ENCODE results near the gene SH3BP4. TPM values are rescaled to one million over a fixed set of nuclear protein-coding genes. Genes with fewer than 3 reads are reported as not detected.

SH3BP4 gene
- total RNA-seq, 4 donors from 2014 or later = 29.3 to 63.0 (median 42.9) TPM

GRCh38 chr2:235066895-235067294 is 115.1 kb downstream of the SH3BP4 start:
- H3K9me3 ChIP-seq = no peaks in the 10 kb centered on the region
- no peaks in the 10 kb centered on the region for H3K27me3 ChIP-seq
- WGBS, 2 donors (ENCODE audit: low coverage in 1 of 2) = 74 to 77% methylated on average over 3 to 4 of the region's 4 CpGs
- H3K27ac ChIP-seq = no peak overlapping the region
- no peak for ATAC-seq
- no peaks in the 10 kb centered on the region for H3K36me3 ChIP-seq
- TF ChIP-seq POLR2A (IDR thresholded peaks at IDR 0.05) = no peak
- TF ChIP-seq, protein P1, sequence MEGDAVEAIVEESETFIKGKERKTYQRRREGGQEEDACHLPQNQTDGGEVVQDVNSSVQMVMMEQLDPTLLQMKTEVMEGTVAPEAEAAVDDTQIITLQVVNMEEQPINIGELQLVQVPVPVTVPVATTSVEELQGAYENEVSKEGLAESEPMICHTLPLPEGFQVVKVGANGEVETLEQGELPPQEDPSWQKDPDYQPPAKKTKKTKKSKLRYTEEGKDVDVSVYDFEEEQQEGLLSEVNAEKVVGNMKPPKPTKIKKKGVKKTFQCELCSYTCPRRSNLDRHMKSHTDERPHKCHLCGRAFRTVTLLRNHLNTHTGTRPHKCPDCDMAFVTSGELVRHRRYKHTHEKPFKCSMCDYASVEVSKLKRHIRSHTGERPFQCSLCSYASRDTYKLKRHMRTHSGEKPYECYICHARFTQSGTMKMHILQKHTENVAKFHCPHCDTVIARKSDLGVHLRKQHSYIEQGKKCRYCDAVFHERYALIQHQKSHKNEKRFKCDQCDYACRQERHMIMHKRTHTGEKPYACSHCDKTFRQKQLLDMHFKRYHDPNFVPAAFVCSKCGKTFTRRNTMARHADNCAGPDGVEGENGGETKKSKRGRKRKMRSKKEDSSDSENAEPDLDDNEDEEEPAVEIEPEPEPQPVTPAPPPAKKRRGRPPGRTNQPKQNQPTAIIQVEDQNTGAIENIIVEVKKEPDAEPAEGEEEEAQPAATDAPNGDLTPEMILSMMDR (IDR thresholded peaks at IDR 0.05) = no peak
- no peak for TF ChIP-seq EP300 (IDR thresholded peaks at IDR 0.05)
- TF ChIP-seq POLR2AphosphoS5 (IDR thresholded peaks at IDR 0.05) = no peak
- no peak overlapping the region for H3K4me3 ChIP-seq
- H3K4me1 ChIP-seq = peaks cover 0 to 27% (median 0%) of the 10 kb centered on the region in 3 donors

GRCh38 chr2:235068701-235069100 is 116.9 kb downstream of the SH3BP4 start:
- Histone ChIP-seq H3K36me3 (no peaks in the 10 kb centered on the region), H3K9me3 (no peaks in the 10 kb centered on the region), H3K27me3 (no peaks in the 10 kb centered on the region), H3K4me1 (peaks cover 0 to 16% (median 0%) of the 10 kb centered on the region in 3 donors), H3K4me3 (no peak overlapping the region), H3K27ac (no peak overlapping the region)
- ATAC-seq = no peak
- WGBS, 2 donors (ENCODE audit: low coverage in 1 of 2) = 88 to 95% methylated on average over 3 of the region's 3 CpGs
- TF ChIP-seq POLR2A (IDR thresholded peaks at IDR 0.05) = no peak
- TF ChIP-seq, protein P1 (IDR thresholded peaks at IDR 0.05) = no peak
- no peak for TF ChIP-seq EP300 (IDR thresholded peaks at IDR 0.05)
- no peak for TF ChIP-seq POLR2AphosphoS5 (IDR thresholded peaks at IDR 0.05)

DNA sequence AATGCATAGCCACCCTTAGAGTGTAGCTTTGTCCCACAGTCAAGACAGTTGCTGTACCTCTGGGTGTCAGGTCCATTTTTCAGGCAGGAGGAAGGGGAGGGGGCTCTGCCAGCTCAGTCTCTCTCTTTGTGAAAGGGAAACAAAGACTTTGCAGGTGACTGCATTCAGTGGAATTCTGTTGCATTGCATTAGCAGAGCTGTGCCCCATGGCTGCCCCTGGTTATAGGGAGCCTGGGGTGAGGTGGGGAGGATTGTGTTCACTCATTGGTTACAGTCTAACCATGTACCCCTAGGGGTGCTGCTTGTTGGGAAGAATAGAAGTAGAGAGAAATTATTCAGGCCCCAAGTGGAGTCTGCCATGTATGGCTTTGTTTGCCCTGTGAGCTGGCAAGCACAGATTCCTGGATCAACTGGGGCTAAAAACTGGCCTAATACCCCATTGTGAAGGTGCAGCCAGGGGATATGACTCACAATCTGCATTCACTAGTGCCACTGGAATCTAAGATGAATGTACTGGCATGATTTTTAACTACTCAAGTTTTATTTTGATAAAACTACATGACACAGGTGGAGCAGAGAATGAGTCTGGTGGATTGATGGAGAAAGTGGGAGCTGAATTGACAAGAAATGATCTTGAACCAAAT is 118.4 kb downstream of the SH3BP4 start:
- H3K27me3 ChIP-seq = no peaks in the 10 kb centered on the region
- TF ChIP-seq EP300 (IDR thresholded peaks at IDR 0.05) = no peak
- TF ChIP-seq POLR2A (IDR thresholded peaks at IDR 0.05) = no peak
- TF ChIP-seq, protein P1 (IDR thresholded peaks at IDR 0.05) = no peak
- TF ChIP-seq POLR2AphosphoS5 (IDR thresholded peaks at IDR 0.05) = no peak
- ATAC-seq = no peak
- no peak overlapping the region for H3K4me3 ChIP-seq
- no peak overlapping the region for H3K27ac ChIP-seq
- no peaks in the 10 kb centered on the region for H3K9me3 ChIP-seq
- H3K36me3 ChIP-seq = no peaks in the 10 kb centered on the region
- peaks cover 0 to 11% (median 0%) of the 10 kb centered on the region in 3 donors for H3K4me1 ChIP-seq

DNA sequence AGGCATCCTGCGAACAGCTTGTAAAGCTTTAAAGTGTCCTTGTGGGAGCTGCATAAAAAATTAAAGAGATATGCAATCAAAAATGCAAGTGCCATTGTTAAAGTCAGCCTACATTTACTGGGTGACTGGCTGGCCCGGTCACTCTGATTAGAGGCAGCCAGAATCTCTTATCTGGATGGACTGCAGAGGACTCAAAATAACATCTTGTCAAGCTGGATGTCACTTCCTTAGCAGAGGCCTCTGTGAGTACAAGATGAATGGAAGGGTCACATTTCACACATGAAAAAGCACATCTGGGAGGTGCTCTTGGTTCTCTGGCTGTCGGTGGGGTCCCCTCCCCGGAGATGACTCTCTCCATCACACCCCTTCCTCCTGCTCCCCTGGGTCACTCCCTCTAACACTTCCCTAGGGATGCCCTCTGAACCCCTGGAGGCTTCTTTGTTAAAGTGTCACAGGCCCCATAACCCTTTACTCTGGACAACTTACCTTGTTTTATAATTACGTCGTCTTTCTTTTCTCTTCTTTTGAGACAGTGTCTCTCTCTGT is 122.1 kb downstream of the SH3BP4 start:
- Histone ChIP-seq H3K27ac (no peak overlapping the region), H3K36me3 (no peaks in the 10 kb centered on the region), H3K27me3 (no peaks in the 10 kb centered on the region), H3K4me1 (peaks cover 0 to 11% (median 0%) of the 10 kb centered on the region in 3 donors), H3K4me3 (no peak overlapping the region), H3K9me3 (no peaks in the 10 kb centered on the region)
- TF ChIP-seq EP300 (IDR thresholded peaks at IDR 0.05) (no peak), POLR2A (IDR thresholded peaks at IDR 0.05) (no peak), POLR2AphosphoS5 (IDR thresholded peaks at IDR 0.05) (no peak)
- TF ChIP-seq, protein P1 (IDR thresholded peaks at IDR 0.05) = no peak
- WGBS, 2 donors (ENCODE audit: low coverage in 1 of 2) = 69 to 79% methylated on average over 5 to 6 of the region's 6 CpGs
- no peak for ATAC-seq

GRCh38 chr2:235077046-235077445 is 125.2 kb downstream of the SH3BP4 start:
- Histone ChIP-seq H3K4me3 (no peak overlapping the region), H3K27ac (no peak overlapping the region), H3K4me1 (no peaks in the 10 kb centered on the region), H3K9me3 (no peaks in the 10 kb centered on the region), H3K36me3 (no peaks in the 10 kb centered on the region), H3K27me3 (no peaks in the 10 kb centered on the region)
- no peak for TF ChIP-seq EP300 (IDR thresholded peaks at IDR 0.05)
- TF ChIP-seq POLR2AphosphoS5 (IDR thresholded peaks at IDR 0.05) = no peak
- no peak for TF ChIP-seq POLR2A (IDR thresholded peaks at IDR 0.05)
- TF ChIP-seq, protein P1 (IDR thresholded peaks at IDR 0.05) = no peak
- ATAC-seq = no peak
- WGBS, 2 donors (ENCODE audit: low coverage in 1 of 2) = 83 to 95% methylated on average over 5 of the region's 5 CpGs

All from gastroesophageal sphincter (tissue), 4 donors.